ENCODE data around the gene ZKSCAN8.

DNA sequence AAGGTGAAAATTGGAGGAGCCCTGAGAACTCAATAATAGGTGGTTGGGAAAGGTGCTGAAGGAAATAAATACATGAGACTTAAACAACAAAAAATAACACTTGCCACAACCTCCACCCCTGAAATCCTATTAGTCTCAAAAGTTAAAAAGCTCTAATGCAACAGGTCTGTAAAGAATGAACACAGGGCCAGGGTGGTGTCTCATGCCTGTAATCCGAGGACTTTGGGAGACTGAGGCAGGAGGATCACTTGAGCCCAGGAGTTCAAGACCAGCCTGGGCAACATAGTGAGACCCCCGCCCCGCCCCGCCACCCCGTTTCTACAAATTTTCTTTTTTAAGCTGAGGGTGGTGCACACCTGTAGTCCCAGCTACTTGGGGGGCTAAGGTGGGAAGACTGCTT, 1.1 kb upstream of the ZKSCAN8 start:
- TF ChIP-seq, protein P1, sequence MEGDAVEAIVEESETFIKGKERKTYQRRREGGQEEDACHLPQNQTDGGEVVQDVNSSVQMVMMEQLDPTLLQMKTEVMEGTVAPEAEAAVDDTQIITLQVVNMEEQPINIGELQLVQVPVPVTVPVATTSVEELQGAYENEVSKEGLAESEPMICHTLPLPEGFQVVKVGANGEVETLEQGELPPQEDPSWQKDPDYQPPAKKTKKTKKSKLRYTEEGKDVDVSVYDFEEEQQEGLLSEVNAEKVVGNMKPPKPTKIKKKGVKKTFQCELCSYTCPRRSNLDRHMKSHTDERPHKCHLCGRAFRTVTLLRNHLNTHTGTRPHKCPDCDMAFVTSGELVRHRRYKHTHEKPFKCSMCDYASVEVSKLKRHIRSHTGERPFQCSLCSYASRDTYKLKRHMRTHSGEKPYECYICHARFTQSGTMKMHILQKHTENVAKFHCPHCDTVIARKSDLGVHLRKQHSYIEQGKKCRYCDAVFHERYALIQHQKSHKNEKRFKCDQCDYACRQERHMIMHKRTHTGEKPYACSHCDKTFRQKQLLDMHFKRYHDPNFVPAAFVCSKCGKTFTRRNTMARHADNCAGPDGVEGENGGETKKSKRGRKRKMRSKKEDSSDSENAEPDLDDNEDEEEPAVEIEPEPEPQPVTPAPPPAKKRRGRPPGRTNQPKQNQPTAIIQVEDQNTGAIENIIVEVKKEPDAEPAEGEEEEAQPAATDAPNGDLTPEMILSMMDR (IDR thresholded peaks at IDR 0.05) = no peak
- no peak for TF ChIP-seq POLR2A (IDR thresholded peaks at IDR 0.05)
